Keratinocyte (primary cell): ENCODE results near the gene NXNL2. TPM values are rescaled to one million over a fixed set of nuclear protein-coding genes. Genes with fewer than 3 reads are reported as not detected.

ENCODE experiments used
- DNase-seq: peaks from one replicate; pipeline ENCODE4 v3.0.0-alpha.2; 2011; ENCODE audit warnings: low read depth, missing footprints, low spot score
- FAIRE-seq: peaks from 2 replicates; lab custom pipeline; 2011; peaks lifted over from hg19 to GRCh38; lab: Jason Lieb, UNC
- H2AFZ ChIP-seq: 2 replicates; pipeline ENCODE4 v1.6.0; 2012; ENCODE audit warnings: low read length, control low read depth, inconsistent platforms; ENCODE audit not compliant: control insufficient read depth
- H3K27ac ChIP-seq: 2 replicates; pipeline ENCODE4 v1.5.1; 2011; ENCODE audit warnings: low read length; ENCODE audit not compliant: control insufficient read depth, insufficient read depth
- H3K27me3 ChIP-seq: 3 replicates; pipeline ENCODE4 v1.6.0; 2011; ENCODE audit warnings: low read length; ENCODE audit not compliant: control insufficient read depth, insufficient read depth; ENCODE audit errors: extremely low read depth
- H3K36me3 ChIP-seq, 2 experiments: 2 replicates in 1 of 2; 3 replicates in 1 of 2; pipeline ENCODE4 v1.5.1; 2011; ENCODE audit warnings: low read length in 2 of 2, mild to moderate bottlenecking in 1 of 2; ENCODE audit not compliant: control insufficient read depth in 2 of 2, insufficient read depth in 2 of 2; ENCODE audit errors: extremely low read depth in 1 of 2
- H3K4me1 ChIP-seq: 3 replicates; pipeline ENCODE4 v1.5.1; 2011; ENCODE audit warnings: low read length; ENCODE audit not compliant: control insufficient read depth, insufficient read depth; ENCODE audit errors: extremely low read depth
- H3K4me2 ChIP-seq: 3 replicates; pipeline ENCODE4 v1.6.0; 2011; ENCODE audit warnings: low read depth, low read length; ENCODE audit not compliant: control insufficient read depth, insufficient read depth; ENCODE audit errors: extremely low read depth
- H3K4me3 ChIP-seq, 3 experiments: fragments of 200-600 bp in 1 of 3; sonication (generic) in 1 of 3; 2 replicates in 2 of 3; 3 replicates in 1 of 3; pipeline ENCODE4 v1.5.1; 2011 to 2016; ENCODE audit warnings: low read length in 3 of 3, mild to moderate bottlenecking in 3 of 3, control low read depth in 2 of 3, inconsistent platforms in 1 of 3, low read depth in 1 of 3, mixed read lengths in 1 of 3, mixed run types in 1 of 3, moderate library complexity in 1 of 3; ENCODE audit not compliant: control insufficient read depth in 2 of 3, insufficient read depth in 2 of 3; ENCODE audit errors: extremely low read depth in 1 of 3
- H3K79me2 ChIP-seq: 2 replicates; pipeline ENCODE4 v1.6.0; 2012; ENCODE audit warnings: low read length; ENCODE audit not compliant: control insufficient read depth, insufficient read depth
- H3K9ac ChIP-seq: 3 replicates; pipeline ENCODE4 v1.6.0; 2011; ENCODE audit warnings: low read length; ENCODE audit not compliant: control insufficient read depth, insufficient read depth; ENCODE audit errors: extremely low read depth
- H3K9me1 ChIP-seq: 3 replicates; pipeline ENCODE4 v1.6.0; 2011; ENCODE audit warnings: low read length; ENCODE audit not compliant: control insufficient read depth, insufficient read depth; ENCODE audit errors: extremely low read depth
- H3K9me3 ChIP-seq: 2 replicates; pipeline ENCODE4 v1.5.1; 2012; ENCODE audit warnings: low read depth, low read length; ENCODE audit not compliant: control insufficient read depth
- H4K20me1 ChIP-seq: 3 replicates; pipeline ENCODE4 v1.6.0; 2011; ENCODE audit warnings: low read length; ENCODE audit not compliant: control insufficient read depth, insufficient read depth; ENCODE audit errors: extremely low read depth
- EZH2 ChIP-seq: IDR thresholded peaks from one replicate; pipeline ENCODE4 v1.6.1; 2012; ENCODE audit warnings: inconsistent platforms, mild to moderate bottlenecking, low read length, moderate library complexity
- dilution Hi-C: fragments of 300-500 bp; cut with MboI; formaldehyde crosslinking; loops from one replicate; pipeline ENCODE4 v1.7.0; 2020; ENCODE audit warnings: low sequenced_read_pairs; ENCODE audit not compliant: extremely low pct_ligation_motif_present
- polyA plus RNA-seq, 5 experiments: library from polyadenylated mRNA; depleted of rRNA in 3 of 5; stranded (reverse) in 3 of 5; stranded (forward) in 1 of 5; unstranded in 1 of 5; fragments of >200 nt; gene quantifications; 1 replicate in 1 of 5; 2 replicates in 3 of 5; 3 replicates in 1 of 5; pipeline versions ENCODE4 v1.2.1 to v1.2.3, GENCODE V29; 2011 to 2012; ENCODE audit warnings: missing spikeins in 2 of 5, low read depth in 1 of 5, low replicate concordance in 1 of 5
- TF ChIP-seq, protein P1 (sequence below), 3 experiments: IDR thresholded peaks in 1 of 3; conservative IDR thresholded peaks in 1 of 3; optimal IDR thresholded peaks in 1 of 3; 2 replicates in 2 of 3; 3 replicates in 1 of 3; pipeline versions ENCODE3 to v1.5.1; 2011; ENCODE audit warnings: low read length in 3 of 3, mild to moderate bottlenecking in 3 of 3, moderate library complexity in 2 of 3, control low read depth in 1 of 3, inconsistent platforms in 1 of 3; ENCODE audit not compliant: insufficient read depth in 2 of 3; ENCODE audit errors: extremely low read depth in 1 of 3

Gene NXNL2
- polyA plus RNA-seq, 1 donor (not counting 4 experiments of a cell fraction or from before 2014, with no cell fraction given): 0.17 TPM

DNA sequence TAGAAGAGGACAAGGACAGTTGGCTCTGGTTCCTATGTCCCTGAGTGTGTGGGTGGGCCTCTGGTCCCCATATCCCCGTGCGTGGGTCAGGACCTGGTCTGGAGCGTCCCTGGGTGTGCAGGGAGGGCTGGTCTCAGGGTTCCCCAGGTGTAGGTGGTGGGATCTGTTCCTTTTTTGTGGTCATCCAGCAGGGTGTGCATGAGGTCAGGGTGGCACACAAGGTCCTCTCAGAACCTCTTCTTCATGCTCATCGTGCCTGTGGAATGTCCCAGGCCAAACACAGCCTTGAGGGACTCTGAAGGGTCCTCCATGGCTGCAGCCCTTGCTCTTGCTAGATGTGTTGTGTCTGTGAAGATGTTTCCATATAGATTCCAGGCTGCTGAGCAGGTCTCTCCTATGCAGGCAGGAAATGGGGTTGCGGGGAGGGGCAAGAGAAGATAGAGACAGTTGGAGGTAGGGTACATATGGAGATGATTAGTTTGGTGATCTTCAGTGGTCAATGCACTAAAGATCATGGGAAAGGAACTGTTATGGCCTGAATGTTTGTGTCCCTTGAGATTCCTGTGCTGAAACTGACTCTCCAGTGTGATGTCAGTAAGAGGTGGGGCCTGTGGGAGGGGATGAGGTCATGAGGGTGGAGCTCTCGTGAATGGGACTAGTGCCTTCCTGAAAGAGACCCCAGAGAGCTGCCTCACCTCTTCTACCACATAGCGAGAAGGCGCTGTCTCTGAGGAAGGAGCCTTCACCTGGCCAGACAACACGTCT lies 53.1 kb downstream of the NXNL2 start:
- dilution Hi-C loops: no loop called here
- Histone ChIP-seq H3K9me3 (no peaks in the 10 kb centered on the region), H3K27ac (no peak overlapping the region), H3K79me2 (no peaks in the 10 kb centered on the region), H3K4me1 (peaks cover 11% of the 10 kb centered on the region), H3K4me2 (no peak overlapping the region), H2AFZ (no peak overlapping the region), H3K36me3 (no peaks in the 10 kb centered on the region), H3K27me3 (no peaks in the 10 kb centered on the region), H3K9ac (no peak overlapping the region), H3K4me3 (no peak overlapping the region), H3K9me1 (no peaks in the 10 kb centered on the region), H4K20me1 (no peaks in the 10 kb centered on the region)
- DNase-seq (no peak), FAIRE-seq (no peak)
- TF ChIP-seq, protein P1, sequence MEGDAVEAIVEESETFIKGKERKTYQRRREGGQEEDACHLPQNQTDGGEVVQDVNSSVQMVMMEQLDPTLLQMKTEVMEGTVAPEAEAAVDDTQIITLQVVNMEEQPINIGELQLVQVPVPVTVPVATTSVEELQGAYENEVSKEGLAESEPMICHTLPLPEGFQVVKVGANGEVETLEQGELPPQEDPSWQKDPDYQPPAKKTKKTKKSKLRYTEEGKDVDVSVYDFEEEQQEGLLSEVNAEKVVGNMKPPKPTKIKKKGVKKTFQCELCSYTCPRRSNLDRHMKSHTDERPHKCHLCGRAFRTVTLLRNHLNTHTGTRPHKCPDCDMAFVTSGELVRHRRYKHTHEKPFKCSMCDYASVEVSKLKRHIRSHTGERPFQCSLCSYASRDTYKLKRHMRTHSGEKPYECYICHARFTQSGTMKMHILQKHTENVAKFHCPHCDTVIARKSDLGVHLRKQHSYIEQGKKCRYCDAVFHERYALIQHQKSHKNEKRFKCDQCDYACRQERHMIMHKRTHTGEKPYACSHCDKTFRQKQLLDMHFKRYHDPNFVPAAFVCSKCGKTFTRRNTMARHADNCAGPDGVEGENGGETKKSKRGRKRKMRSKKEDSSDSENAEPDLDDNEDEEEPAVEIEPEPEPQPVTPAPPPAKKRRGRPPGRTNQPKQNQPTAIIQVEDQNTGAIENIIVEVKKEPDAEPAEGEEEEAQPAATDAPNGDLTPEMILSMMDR (optimal IDR thresholded peaks at IDR 0.05 in 1 of 3, IDR thresholded peaks at IDR 0.05 in 1 of 3, conservative IDR thresholded peaks at IDR 0.05 in 1 of 3; ENCODE audit: extremely low read depth in 1 of 3, insufficient read depth in 2 of 3, low read length in 3 of 3): no peak
- TF ChIP-seq EZH2: no peak

- no peak overlapping the region for H3K9ac ChIP-seq
- H4K20me1 ChIP-seq: no peaks in the 10 kb centered on the region
- H3K27ac ChIP-seq: no peak overlapping the region
- no peak overlapping the region for H3K4me3 ChIP-seq
- dilution Hi-C loops: no loop called here
- FAIRE-seq (no peak), DNase-seq (no peak)
- H2AFZ ChIP-seq: no peak overlapping the region
- no peaks in the 10 kb centered on the region for H3K27me3 ChIP-seq
- no peak overlapping the region for H3K4me2 ChIP-seq
- H3K9me3 ChIP-seq: no peaks in the 10 kb centered on the region
- no peaks in the 10 kb centered on the region for H3K36me3 ChIP-seq
- H3K79me2 ChIP-seq: no peaks in the 10 kb centered on the region
- no peak for TF ChIP-seq EZH2
- H3K4me1 ChIP-seq: no peaks in the 10 kb centered on the region
- no peaks in the 10 kb centered on the region for H3K9me1 ChIP-seq
Measured at GRCh38 chr9:88589656-88590055, 54.7 kb downstream of the NXNL2 start.
